Endothelial cell of umbilical vein (primary cell): ENCODE results near the gene PCGF2. TPM values are rescaled to one million over a fixed set of nuclear protein-coding genes. Genes with fewer than 3 reads are reported as not detected.

ENCODE experiments used
- BruUV-seq: library from RNA; stranded (reverse); fragments of 400-500 nt; replicated peaks from 2 replicates; lab custom pipeline; 2021; lab: Mats Ljungman, UMichigan
- CTCF ChIA-PET: fragments of 300-600, 350-600 bp; sonication (Branson Sonifier 250); formaldehyde crosslinking; loops from one replicate; lab custom pipeline; 2021; ENCODE audit warnings: antibody characterized with exemption, inconsistent platforms; lab: Charles Lee
- POLR2A ChIA-PET: fragments of 300-600, 350-600 bp; sonication (Branson Sonifier 250); formaldehyde crosslinking; loops from one replicate; lab custom pipeline; 2021; ENCODE audit warnings: antibody characterized with exemption, inconsistent platforms; lab: Charles Lee
- DNase-seq: peaks from one replicate; pipeline ENCODE4 v3.0.0-alpha.2; 2011; ENCODE audit warnings: low read depth, low spot score
- FAIRE-seq: peaks from 2 replicates; lab custom pipeline; 2011; peaks lifted over from hg19 to GRCh38; lab: Jason Lieb, UNC
- H2AFZ ChIP-seq: 2 replicates; pipeline ENCODE4 v1.6.0; 2012; ENCODE audit warnings: low read depth, low read length, control low read depth, inconsistent platforms
- H3K27ac ChIP-seq: 2 replicates; pipeline ENCODE4 v1.5.1; 2011; ENCODE audit warnings: low read depth, mild to moderate bottlenecking, control low read depth, low read length, moderate library complexity; ENCODE audit not compliant: insufficient read depth
- H3K27me3 ChIP-seq, 2 experiments: 2 replicates each; pipeline versions ENCODE4 v1.6.0 to v1.6.1; 2011; ENCODE audit warnings: low read length in 2 of 2, mixed read lengths in 1 of 2; ENCODE audit not compliant: control insufficient read depth in 2 of 2, insufficient read depth in 2 of 2
- H3K36me3 ChIP-seq, 2 experiments: 2 replicates in 1 of 2; 3 replicates in 1 of 2; pipeline ENCODE4 v1.5.1; 2011; ENCODE audit warnings: low read length in 2 of 2, mild to moderate bottlenecking in 1 of 2, moderate library complexity in 1 of 2; ENCODE audit not compliant: control insufficient read depth in 2 of 2, insufficient read depth in 2 of 2; ENCODE audit errors: extremely low read depth in 1 of 2
- H3K4me1 ChIP-seq: 3 replicates; pipeline ENCODE4 v1.5.1; 2011; ENCODE audit warnings: mild to moderate bottlenecking, low read length; ENCODE audit not compliant: control insufficient read depth, insufficient read depth; ENCODE audit errors: extremely low read depth
- H3K4me2 ChIP-seq: 2 replicates; pipeline ENCODE4 v1.6.1; 2011; ENCODE audit warnings: low read length, control low read depth, mixed read lengths; ENCODE audit not compliant: insufficient read depth
- H3K4me3 ChIP-seq, 3 experiments: fragments of 200-600 bp in 1 of 3; sonication (generic), shearing (Covaris generic) in 1 of 3; replicated peaks in 1 of 3; 2 replicates each; pipeline ENCODE4 v1.5.1; 2011 to 2016; ENCODE audit warnings: control low read depth in 3 of 3, low read length in 3 of 3, mild to moderate bottlenecking in 2 of 3, inconsistent platforms in 1 of 3, low read depth in 1 of 3, moderate library complexity in 1 of 3; ENCODE audit not compliant: insufficient read depth in 1 of 3
- H3K79me2 ChIP-seq: 2 replicates; pipeline ENCODE4 v1.6.0; 2012; ENCODE audit warnings: low read length, inconsistent platforms; ENCODE audit not compliant: control insufficient read depth, insufficient read depth
- H3K9ac ChIP-seq: replicated peaks from 2 replicates; pipeline ENCODE3; 2011; ENCODE audit warnings: low read length, control low read depth; ENCODE audit not compliant: insufficient read depth; ENCODE audit errors: extremely low read depth
- H3K9me1 ChIP-seq: replicated peaks from 3 replicates; pipeline ENCODE4 v1.6.0; 2011; ENCODE audit warnings: mild to moderate bottlenecking, low read length; ENCODE audit not compliant: control insufficient read depth, insufficient read depth; ENCODE audit errors: extremely low read depth
- H3K9me3 ChIP-seq: replicated peaks from 2 replicates; pipeline ENCODE4 v1.5.1; 2012; ENCODE audit warnings: low read length, inconsistent platforms; ENCODE audit not compliant: control insufficient read depth, insufficient read depth
- H4K20me1 ChIP-seq: replicated peaks from 2 replicates; pipeline ENCODE3; 2011; ENCODE audit warnings: mild to moderate bottlenecking, low read length; ENCODE audit not compliant: control insufficient read depth, insufficient read depth; ENCODE audit errors: extremely low read depth
- JUN ChIP-seq: IDR thresholded peaks from 2 replicates; pipeline ENCODE4 v1.6.1; 2011; ENCODE audit warnings: borderline replicate concordance, low read depth; ENCODE audit not compliant: insufficient read length, insufficient read depth
- MYC ChIP-seq: IDR thresholded peaks from one replicate; pipeline ENCODE4 v1.6.1; 2011; ENCODE audit warnings: mild to moderate bottlenecking, low read depth, low read length
- POLR2A ChIP-seq: IDR thresholded peaks from 2 replicates; pipeline ENCODE4 v1.6.1; 2012; ENCODE audit warnings: low read depth, mild to moderate bottlenecking, control low read depth, low read length
- dilution Hi-C: fragments of 300-500 bp; cut with MboI; formaldehyde crosslinking; loops from one replicate; pipeline ENCODE4 v1.15.0; 2019; ENCODE audit warnings: low sequenced_read_pairs; ENCODE audit not compliant: extremely low pct_ligation_motif_present
- intact Hi-C: fragments of 100-400 bp; cut with micrococcal nuclease; formaldehyde crosslinking; loops from one replicate; pipeline ENCODE4 v1.10.0; 2022
- polyA plus RNA-seq, 4 experiments: library from polyadenylated mRNA; depleted of rRNA in 3 of 4; stranded (reverse) in 3 of 4; unstranded in 1 of 4; fragments of >200 nt; gene quantifications; 2 replicates each; pipeline versions ENCODE4 v1.2.1 to v1.2.3, GENCODE V29; 2011 to 2012; ENCODE audit warnings: missing spikeins in 1 of 4
- total RNA-seq: library from RNA; stranded (reverse); gene quantifications from 2 replicates; pipeline ENCODE4 v1.2.3, GENCODE V29; 2021

The PCGF2 gene
- total and polyA plus RNA-seq, 2 donors (not counting 3 experiments of a cell fraction or from before 2014, with no cell fraction given): 39.8 to 78.4 TPM

DNA sequence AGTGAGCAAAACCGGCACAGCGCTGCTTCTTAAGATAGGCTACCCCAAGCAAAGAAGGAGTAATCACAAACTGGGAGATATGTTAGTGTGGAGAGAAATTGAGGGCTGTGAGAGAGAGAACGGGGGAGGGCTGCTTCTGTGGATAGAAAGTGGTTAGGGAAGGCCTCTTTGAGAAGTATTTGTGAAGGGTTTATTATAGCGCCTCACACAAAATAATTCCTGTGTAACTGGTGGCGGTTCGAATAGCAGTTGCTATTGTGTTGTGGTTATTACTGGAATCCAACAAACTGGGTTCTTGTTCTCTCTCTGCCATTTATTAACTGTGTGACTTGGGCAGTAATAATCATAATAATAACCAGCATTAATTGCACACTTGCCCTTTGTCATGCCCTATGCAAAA lies 27.2 kb downstream of the PCGF2 start:
- H4K20me1 ChIP-seq: no peaks in the 10 kb centered on the region
- H3K4me2 ChIP-seq: no peak overlapping the region
- peaks cover 5 to 35% of the 10 kb centered on the region in 2 experiments for H3K36me3 ChIP-seq
- H3K27me3 ChIP-seq: no peaks in the 10 kb centered on the region
- no peak overlapping the region for H2AFZ ChIP-seq
- POLR2A ChIA-PET: no interaction called here
- H3K9me3 ChIP-seq: no peaks in the 10 kb centered on the region
- no TSS peak for BruUV-seq
- dilution Hi-C loops: no loop called here
- H3K9me1 ChIP-seq: no peaks in the 10 kb centered on the region
- H3K79me2 ChIP-seq: no peaks in the 10 kb centered on the region
- no peak overlapping the region for H3K4me3 ChIP-seq
- no peak overlapping the region for H3K27ac ChIP-seq
- H3K9ac ChIP-seq: no peak overlapping the region
- TF ChIP-seq POLR2A: no peak
- DNase-seq (no peak), FAIRE-seq (no peak)
- CTCF ChIA-PET: no interaction called here
- intact Hi-C loops: no loop called here
- H3K4me1 ChIP-seq: peaks cover 3% of the 10 kb centered on the region

DNA sequence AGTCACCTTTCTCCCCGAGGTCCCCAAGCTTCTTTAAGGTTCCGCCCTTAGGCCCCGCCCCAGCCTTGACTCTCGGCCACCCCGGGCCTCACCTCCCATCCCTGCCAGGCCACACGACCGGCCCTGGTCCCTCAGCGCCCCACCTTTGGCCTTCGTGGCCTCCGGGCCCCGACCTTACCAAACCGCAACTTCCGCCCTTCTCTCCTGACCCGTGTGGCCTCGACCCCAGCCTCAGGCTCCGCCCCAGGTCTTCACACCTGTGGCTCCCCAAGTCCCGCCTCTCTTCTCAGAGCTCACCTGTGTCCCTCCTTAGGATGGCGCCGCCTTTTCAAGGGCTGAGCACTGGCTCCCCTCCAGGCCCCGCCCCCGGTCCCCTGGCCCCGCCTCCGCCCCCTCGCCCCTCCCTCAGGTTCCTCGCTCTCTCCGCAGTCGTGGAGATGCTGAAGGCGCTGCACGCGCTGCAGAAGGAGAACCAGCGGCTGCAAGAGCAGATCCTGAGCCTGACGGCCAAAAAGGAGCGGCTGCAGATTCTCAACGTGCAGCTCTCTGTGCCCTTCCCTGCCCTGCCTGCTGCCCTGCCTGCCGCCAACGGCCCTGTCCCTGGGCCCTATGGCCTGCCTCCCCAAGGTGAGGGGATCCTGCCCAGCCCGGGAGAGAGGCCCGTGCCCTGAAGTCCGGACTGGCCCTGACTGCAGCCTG lies 28.0 kb downstream of the PCGF2 start:
- CTCF ChIA-PET: interaction anchor here (2.4 kb wide), 1 partner anchor 15 kb away, joined by 7 read pairs; no protein-coding TSS in a partner anchor

More for the DNA sequence above, 28.0 kb downstream of the PCGF2 start:
- intact Hi-C loops: no loop called here
- DNase-seq (no peak), FAIRE-seq (no peak)
- dilution Hi-C loops: no loop called here
- POLR2A ChIA-PET: interaction anchor here (0.6 kb wide), 1 partner anchor 17 kb away, joined by 6 read pairs; no protein-coding TSS in a partner anchor
- no peak overlapping the region for H3K9ac ChIP-seq
- H3K27ac ChIP-seq: no peak overlapping the region
- H2AFZ ChIP-seq: no peak overlapping the region
- H3K4me1 ChIP-seq: peaks cover 3% of the 10 kb centered on the region
- H3K79me2 ChIP-seq: no peaks in the 10 kb centered on the region
- H4K20me1 ChIP-seq: no peaks in the 10 kb centered on the region
- H3K36me3 ChIP-seq: peaks cover 5 to 37% of the 10 kb centered on the region in 2 experiments
- H3K4me2 ChIP-seq: no peak overlapping the region
- no peak overlapping the region for H3K4me3 ChIP-seq
- H3K27me3 ChIP-seq: no peaks in the 10 kb centered on the region
- no peaks in the 10 kb centered on the region for H3K9me3 ChIP-seq
- no TSS peak for BruUV-seq
- no peaks in the 10 kb centered on the region for H3K9me1 ChIP-seq
- no peak for TF ChIP-seq MYC
- TF ChIP-seq JUN: no peak
- TF ChIP-seq POLR2A: no peak
